ENCODE data around the gene UBE2Z. TPM values are rescaled to one million over a fixed set of nuclear protein-coding genes. Genes with fewer than 3 reads are reported as not detected.
A peak's percentile ranks its signal among the peaks of the same experiment; 100 is the strongest.

The UBE2Z gene
- total and polyA plus RNA-seq, 4 donors = 10.5 to 23.8 (median 18.8) TPM

DNA sequence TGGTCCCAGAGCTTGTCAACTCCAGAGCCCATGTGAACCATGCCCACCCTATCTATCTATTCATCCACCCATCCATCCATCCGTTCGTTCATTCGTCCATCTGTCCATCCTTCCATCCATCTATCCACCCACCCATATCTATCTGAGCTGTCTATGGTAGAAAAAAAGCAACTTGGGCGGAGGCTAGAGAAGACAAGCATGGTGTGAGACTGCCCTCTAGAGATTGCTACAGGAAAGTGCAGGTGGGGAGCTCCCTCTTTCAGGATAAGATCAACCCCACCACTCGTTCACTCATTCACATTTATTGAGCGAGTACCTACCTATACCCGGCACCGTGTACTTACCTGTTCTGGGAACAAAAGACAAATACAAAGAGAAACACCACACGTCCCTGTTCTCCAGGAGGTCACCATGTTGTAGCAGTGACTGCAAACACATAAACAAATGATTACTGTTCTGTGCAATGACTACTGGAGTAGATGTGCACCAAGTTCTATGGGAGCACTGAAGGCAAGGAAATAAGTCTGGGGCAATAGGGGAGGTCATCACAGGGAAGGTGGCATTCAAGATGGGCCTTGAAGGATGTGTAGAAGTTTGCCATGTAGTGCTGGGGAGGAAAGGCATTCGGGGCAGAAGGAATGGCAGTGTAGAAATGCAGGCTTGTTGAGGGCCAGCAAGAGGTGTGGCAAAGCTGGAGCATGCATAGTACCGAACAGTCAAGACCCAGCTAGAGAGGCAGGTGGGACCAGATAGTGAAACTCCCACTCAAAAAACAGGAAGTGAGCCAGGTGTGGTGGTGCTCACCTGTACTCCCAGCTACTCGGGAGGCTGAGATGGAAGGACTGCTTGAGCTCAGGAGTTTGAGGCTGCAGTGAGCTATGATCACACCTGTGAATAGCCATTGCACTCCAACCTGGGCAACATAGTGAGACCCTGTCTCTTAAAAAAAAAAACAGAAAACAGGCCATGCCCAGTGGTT is 29.0 kb upstream of the UBE2Z start:
- Histone ChIP-seq H3K4me3 (ENCODE audit: low read depth in 1 of 3, low read length in 3 of 3) (no peak overlapping the region), H3K27ac (ENCODE audit: low read depth in 1 of 2, low read length in 2 of 2) (no peak overlapping the region), H3K9ac (ENCODE audit: low read depth in 1 of 2, low read length in 2 of 2) (no peak overlapping the region), H3K27me3 (ENCODE audit: control insufficient read depth in 4 of 4, insufficient read depth in 4 of 4, low read length in 3 of 4) (no peaks in the 10 kb centered on the region), H3K4me1 (ENCODE audit: control insufficient read depth in 4 of 4, insufficient read depth in 4 of 4, low read length in 3 of 4) (no peaks in the 10 kb centered on the region), H3K36me3 (ENCODE audit: control insufficient read depth in 4 of 4, insufficient read depth in 3 of 4, low read depth in 1 of 4, low read length in 3 of 4) (no peaks in the 10 kb centered on the region), H3K9me3 (ENCODE audit: control insufficient read depth in 4 of 4, low read length in 3 of 4) (no peaks in the 10 kb centered on the region)
- DNase-seq (ENCODE audit: low spot score) = peak; percentile 51
- WGBS = 21% methylated on average over 12 of the region's 12 CpGs
- TF ChIP-seq NR2F2 (IDR thresholded peaks at IDR 0.05) (no peak), RAD21 (IDR thresholded peaks at IDR 0.05) (peak; percentile 99 to 100), RXRA (IDR thresholded peaks at IDR 0.05) (no peak), YY1 (IDR thresholded peaks at IDR 0.05) (no peak), FOXA2 (IDR thresholded peaks at IDR 0.05) (no peak), FOXA1 (IDR thresholded peaks at IDR 0.05) (no peak), HNF4G (IDR thresholded peaks at IDR 0.05) (no peak)
- TF ChIP-seq, protein P1, sequence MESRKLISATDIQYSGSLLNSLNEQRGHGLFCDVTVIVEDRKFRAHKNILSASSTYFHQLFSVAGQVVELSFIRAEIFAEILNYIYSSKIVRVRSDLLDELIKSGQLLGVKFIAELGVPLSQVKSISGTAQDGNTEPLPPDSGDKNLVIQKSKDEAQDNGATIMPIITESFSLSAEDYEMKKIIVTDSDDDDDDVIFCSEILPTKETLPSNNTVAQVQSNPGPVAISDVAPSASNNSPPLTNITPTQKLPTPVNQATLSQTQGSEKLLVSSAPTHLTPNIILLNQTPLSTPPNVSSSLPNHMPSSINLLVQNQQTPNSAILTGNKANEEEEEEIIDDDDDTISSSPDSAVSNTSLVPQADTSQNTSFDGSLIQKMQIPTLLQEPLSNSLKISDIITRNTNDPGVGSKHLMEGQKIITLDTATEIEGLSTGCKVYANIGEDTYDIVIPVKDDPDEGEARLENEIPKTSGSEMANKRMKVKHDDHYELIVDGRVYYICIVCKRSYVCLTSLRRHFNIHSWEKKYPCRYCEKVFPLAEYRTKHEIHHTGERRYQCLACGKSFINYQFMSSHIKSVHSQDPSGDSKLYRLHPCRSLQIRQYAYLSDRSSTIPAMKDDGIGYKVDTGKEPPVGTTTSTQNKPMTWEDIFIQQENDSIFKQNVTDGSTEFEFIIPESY (IDR thresholded peaks at IDR 0.05) = no peak
- TF ChIP-seq, protein P2, sequence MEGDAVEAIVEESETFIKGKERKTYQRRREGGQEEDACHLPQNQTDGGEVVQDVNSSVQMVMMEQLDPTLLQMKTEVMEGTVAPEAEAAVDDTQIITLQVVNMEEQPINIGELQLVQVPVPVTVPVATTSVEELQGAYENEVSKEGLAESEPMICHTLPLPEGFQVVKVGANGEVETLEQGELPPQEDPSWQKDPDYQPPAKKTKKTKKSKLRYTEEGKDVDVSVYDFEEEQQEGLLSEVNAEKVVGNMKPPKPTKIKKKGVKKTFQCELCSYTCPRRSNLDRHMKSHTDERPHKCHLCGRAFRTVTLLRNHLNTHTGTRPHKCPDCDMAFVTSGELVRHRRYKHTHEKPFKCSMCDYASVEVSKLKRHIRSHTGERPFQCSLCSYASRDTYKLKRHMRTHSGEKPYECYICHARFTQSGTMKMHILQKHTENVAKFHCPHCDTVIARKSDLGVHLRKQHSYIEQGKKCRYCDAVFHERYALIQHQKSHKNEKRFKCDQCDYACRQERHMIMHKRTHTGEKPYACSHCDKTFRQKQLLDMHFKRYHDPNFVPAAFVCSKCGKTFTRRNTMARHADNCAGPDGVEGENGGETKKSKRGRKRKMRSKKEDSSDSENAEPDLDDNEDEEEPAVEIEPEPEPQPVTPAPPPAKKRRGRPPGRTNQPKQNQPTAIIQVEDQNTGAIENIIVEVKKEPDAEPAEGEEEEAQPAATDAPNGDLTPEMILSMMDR (IDR thresholded peaks at IDR 0.05; ENCODE audit: low read depth, low read length, missing input control) = peak; percentile 98
- TF ChIP-seq, protein P3, sequence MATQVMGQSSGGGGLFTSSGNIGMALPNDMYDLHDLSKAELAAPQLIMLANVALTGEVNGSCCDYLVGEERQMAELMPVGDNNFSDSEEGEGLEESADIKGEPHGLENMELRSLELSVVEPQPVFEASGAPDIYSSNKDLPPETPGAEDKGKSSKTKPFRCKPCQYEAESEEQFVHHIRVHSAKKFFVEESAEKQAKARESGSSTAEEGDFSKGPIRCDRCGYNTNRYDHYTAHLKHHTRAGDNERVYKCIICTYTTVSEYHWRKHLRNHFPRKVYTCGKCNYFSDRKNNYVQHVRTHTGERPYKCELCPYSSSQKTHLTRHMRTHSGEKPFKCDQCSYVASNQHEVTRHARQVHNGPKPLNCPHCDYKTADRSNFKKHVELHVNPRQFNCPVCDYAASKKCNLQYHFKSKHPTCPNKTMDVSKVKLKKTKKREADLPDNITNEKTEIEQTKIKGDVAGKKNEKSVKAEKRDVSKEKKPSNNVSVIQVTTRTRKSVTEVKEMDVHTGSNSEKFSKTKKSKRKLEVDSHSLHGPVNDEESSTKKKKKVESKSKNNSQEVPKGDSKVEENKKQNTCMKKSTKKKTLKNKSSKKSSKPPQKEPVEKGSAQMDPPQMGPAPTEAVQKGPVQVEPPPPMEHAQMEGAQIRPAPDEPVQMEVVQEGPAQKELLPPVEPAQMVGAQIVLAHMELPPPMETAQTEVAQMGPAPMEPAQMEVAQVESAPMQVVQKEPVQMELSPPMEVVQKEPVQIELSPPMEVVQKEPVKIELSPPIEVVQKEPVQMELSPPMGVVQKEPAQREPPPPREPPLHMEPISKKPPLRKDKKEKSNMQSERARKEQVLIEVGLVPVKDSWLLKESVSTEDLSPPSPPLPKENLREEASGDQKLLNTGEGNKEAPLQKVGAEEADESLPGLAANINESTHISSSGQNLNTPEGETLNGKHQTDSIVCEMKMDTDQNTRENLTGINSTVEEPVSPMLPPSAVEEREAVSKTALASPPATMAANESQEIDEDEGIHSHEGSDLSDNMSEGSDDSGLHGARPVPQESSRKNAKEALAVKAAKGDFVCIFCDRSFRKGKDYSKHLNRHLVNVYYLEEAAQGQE (IDR thresholded peaks at IDR 0.05) = no peak
- TF ChIP-seq, protein P4, sequence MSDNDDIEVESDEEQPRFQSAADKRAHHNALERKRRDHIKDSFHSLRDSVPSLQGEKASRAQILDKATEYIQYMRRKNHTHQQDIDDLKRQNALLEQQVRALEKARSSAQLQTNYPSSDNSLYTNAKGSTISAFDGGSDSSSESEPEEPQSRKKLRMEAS (IDR thresholded peaks at IDR 0.05) = no peak

DNA sequence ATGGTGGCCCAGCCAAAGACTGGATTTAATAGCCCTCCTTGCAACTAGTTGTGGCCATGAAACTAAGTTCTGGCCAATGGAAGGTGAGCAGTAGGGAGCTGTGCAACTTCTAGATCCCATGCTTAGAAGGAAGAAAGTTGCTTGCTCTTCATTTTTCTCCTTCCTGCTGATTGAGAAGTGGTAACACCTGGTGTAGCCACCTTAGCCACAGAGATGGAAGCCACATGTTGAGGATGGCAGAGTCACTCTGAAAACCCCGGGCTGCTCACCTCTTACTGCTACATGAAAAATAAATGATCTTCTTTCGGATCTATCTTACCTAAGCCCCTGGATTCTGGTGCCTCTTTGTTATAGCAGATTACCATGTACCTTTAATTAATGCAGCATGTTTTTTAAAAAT is 25.9 kb upstream of the UBE2Z start:
- no peaks in the 10 kb centered on the region for H3K27me3 ChIP-seq (ENCODE audit: control insufficient read depth in 4 of 4, insufficient read depth in 4 of 4, low read length in 3 of 4)
- no peaks in the 10 kb centered on the region for H3K36me3 ChIP-seq (ENCODE audit: control insufficient read depth in 4 of 4, insufficient read depth in 3 of 4, low read depth in 1 of 4, low read length in 3 of 4)
- H3K4me3 ChIP-seq (ENCODE audit: low read depth in 1 of 3, low read length in 3 of 3) = no peak overlapping the region
- peaks cover 0 to 4% (median 1%) of the 10 kb centered on the region in 4 donors for H3K4me1 ChIP-seq (ENCODE audit: control insufficient read depth in 4 of 4, insufficient read depth in 4 of 4, low read length in 3 of 4)
- H3K9ac ChIP-seq (ENCODE audit: low read depth in 1 of 2, low read length in 2 of 2) = no peak overlapping the region
- H3K27ac ChIP-seq (ENCODE audit: low read depth in 1 of 2, low read length in 2 of 2) = no peak overlapping the region
- H3K9me3 ChIP-seq (ENCODE audit: control insufficient read depth in 4 of 4, low read length in 3 of 4) = no peaks in the 10 kb centered on the region
- 91% methylated on average over 2 of the region's 2 CpGs for WGBS
- no peak for DNase-seq (ENCODE audit: low spot score)
- TF ChIP-seq, protein P2 (IDR thresholded peaks at IDR 0.05; ENCODE audit: low read depth, low read length, missing input control) = no peak
- TF ChIP-seq, protein P3 (IDR thresholded peaks at IDR 0.05) = no peak
- TF ChIP-seq FOXA2 (IDR thresholded peaks at IDR 0.05) = no peak
- no peak for TF ChIP-seq EGR1 (IDR thresholded peaks at IDR 0.05; ENCODE audit: low read depth in 2 of 2)
- TF ChIP-seq RAD21 (IDR thresholded peaks at IDR 0.05) = no peak
- no peak for TF ChIP-seq JUND (IDR thresholded peaks at IDR 0.05)
- TF ChIP-seq, protein P5, sequence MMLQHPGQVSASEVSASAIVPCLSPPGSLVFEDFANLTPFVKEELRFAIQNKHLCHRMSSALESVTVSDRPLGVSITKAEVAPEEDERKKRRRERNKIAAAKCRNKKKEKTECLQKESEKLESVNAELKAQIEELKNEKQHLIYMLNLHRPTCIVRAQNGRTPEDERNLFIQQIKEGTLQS (IDR thresholded peaks at IDR 0.05) = no peak

Data from liver (tissue), 9 donors.